ENCODE data around the gene CACNA2D2.

- no peak for TF ChIP-seq CTCF (IDR thresholded peaks at IDR 0.05; ENCODE audit: low read length)
- TF ChIP-seq EZH2 (optimal IDR thresholded peaks at IDR 0.05; ENCODE audit: low read depth, low read length), result no peak
- TF ChIP-seq EZH2phosphoT487 (IDR thresholded peaks at IDR 0.05; ENCODE audit: low read length), result no peak
These were observed 58.7 kb downstream of the CACNA2D2 start for GRCh38 chr3:50444782-50445181.
